Common myeloid progenitor, CD34-positive (primary cell): Measurements from ENCODE around the gene SLC39A1.
"Not testable (repeated sequence)": the region's sequence is repeated elsewhere in the genome, so short reads cannot be mapped to it uniquely, and the experiment has no call there.

Experiments used
- CTCF ChIA-PET: fragments of 350-600 bp; sonication (Branson Sonifier 250); formaldehyde crosslinking; loops from one replicate; lab custom pipeline; 2021; ENCODE audit warnings: antibody characterized with exemption; lab: Charles Lee
- POLR2A ChIA-PET: fragments of 350-600 bp; sonication (Branson Sonifier 250); formaldehyde crosslinking; loops from one replicate; lab custom pipeline; 2021; ENCODE audit warnings: antibody characterized with exemption; lab: Charles Lee
- DNase-seq, 3 donors: peaks; one replicate each; pipeline versions ENCODE4 v3.0.0 to v3.0.0-alpha.2; 2013
- H3K27ac ChIP-seq, 2 experiments: 1 replicate in 1 of 2; 2 replicates in 1 of 2; pipeline ENCODE4 v1.7.0; 2013; ENCODE audit warnings: inconsistent platforms in 2 of 2, low read length in 2 of 2, mild to moderate bottlenecking in 2 of 2, low read depth in 1 of 2, moderate library complexity in 1 of 2; ENCODE audit not compliant: severe bottlenecking in 2 of 2, insufficient read depth in 1 of 2, poor library complexity in 1 of 2
- H3K27me3 ChIP-seq, 5 experiments: replicated peaks in 2 of 5; 1 replicate in 3 of 5; 2 replicates in 2 of 5; pipeline versions ENCODE4 v1.6.1 to v1.7.0; 2013; ENCODE audit warnings: low read length in 4 of 5, mild to moderate bottlenecking in 2 of 5, moderate library complexity in 2 of 5, inconsistent platforms in 1 of 5; ENCODE audit not compliant: insufficient read depth in 5 of 5, control insufficient read depth in 4 of 5
- H3K36me3 ChIP-seq, 4 experiments: 1 replicate in 2 of 4; 2 replicates in 2 of 4; pipeline versions ENCODE4 v1.6.1 to v1.7.0; 2013; ENCODE audit warnings: low read length in 3 of 4, control low read depth in 1 of 4, mild to moderate bottlenecking in 1 of 4; ENCODE audit not compliant: control insufficient read depth in 4 of 4, insufficient read depth in 4 of 4
- H3K4me1 ChIP-seq, 4 experiments: 1 replicate in 3 of 4; 2 replicates in 1 of 4; pipeline versions ENCODE4 v1.6.1 to v1.7.1; 2013; ENCODE audit warnings: low read length in 3 of 4, mild to moderate bottlenecking in 3 of 4, control low read depth in 1 of 4, inconsistent platforms in 1 of 4, moderate library complexity in 1 of 4; ENCODE audit not compliant: control insufficient read depth in 4 of 4, insufficient read depth in 4 of 4; ENCODE audit errors: control extremely low read depth in 1 of 4
- H3K4me3 ChIP-seq, 7 experiments: 1 replicate in 4 of 7; 2 replicates in 3 of 7; pipeline versions ENCODE4 v1.5.1 to v1.7.0; 2013; ENCODE audit warnings: mild to moderate bottlenecking in 7 of 7, low read length in 6 of 7, moderate library complexity in 6 of 7, inconsistent platforms in 2 of 7, low read depth in 2 of 7, control low read depth in 1 of 7; ENCODE audit not compliant: insufficient read depth in 4 of 7, control insufficient read depth in 1 of 7; ENCODE audit errors: extremely low read depth in 1 of 7
- H3K9me3 ChIP-seq, 5 experiments: 1 replicate in 4 of 5; 2 replicates in 1 of 5; pipeline versions ENCODE4 v1.6.1 to v1.7.1; 2013; ENCODE audit warnings: low read length in 4 of 5, mild to moderate bottlenecking in 2 of 5, inconsistent platforms in 1 of 5, low read depth in 1 of 5, moderate library complexity in 1 of 5; ENCODE audit not compliant: control insufficient read depth in 4 of 5, insufficient read depth in 2 of 5; ENCODE audit errors: control extremely low read depth in 1 of 5
- WGBS: methylation state at CpG from one replicate; pipeline ENCODE4 v1.1.5; 2013; ENCODE audit not compliant: insufficient coverage; 5-methylcytosine and 5-hydroxymethylcytosine counted together

Gene SLC39A1

DNA sequence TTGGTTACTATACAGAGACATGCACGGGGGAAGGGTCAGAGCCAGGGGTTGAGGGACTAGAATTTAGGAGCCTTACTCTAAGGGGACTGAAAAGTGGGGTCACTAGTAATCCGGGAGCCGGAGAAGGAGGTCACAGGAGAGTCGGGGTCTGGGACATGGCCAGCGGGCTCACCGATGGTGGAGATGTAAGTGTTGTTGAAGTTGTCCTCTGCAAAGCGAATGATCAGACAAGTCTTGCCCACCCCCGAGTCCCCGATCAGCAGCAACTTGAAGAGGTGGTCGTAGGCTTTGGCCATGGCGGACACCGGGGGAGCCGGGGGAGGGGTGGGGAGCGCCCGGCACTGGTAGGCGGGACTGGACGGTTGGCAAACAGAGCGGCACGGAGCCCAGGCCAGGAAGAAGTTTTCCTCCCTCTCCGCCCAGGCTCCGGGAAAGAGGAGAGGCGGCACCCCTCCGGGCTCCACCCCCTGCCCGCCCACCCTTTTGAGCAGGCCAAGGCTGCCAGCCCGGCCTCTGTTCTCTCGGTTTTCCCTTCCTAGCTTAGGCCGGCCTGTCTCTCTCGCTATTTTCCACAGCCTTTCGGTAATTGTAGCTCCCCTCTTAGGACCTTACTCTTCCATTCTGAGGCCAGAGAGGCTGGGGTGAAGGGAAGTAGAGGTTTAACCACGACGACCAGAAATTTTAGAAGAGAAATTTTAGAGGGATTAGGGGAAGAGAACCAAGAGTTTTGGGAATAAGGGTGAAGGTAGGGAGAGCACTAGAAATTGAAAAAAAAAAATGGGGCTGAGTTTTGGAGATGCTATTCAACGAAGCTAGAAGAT, 22.8 kb upstream of the SLC39A1 start, which contains the start of gene RAB13:
Gene RAB13, minus strand, starts transcription at position 399 of the 821 bp plus-strand sequence. Its CDS starts 103 bp downstream, at position 296.
- Histone ChIP-seq H3K27ac (peak within 1 kb of the TSS; percentile 54 to 80), H3K4me3 (peak within 1 kb of the TSS; percentile 23 to 87 (median 66)), H3K36me3 (peaks cover 0 to 8% (median 5%) of the 10 kb centered on the region in 4 experiments), H3K4me1 (peaks cover 14 to 34% (median 23%) of the 10 kb centered on the region in 4 experiments), H3K9me3 (no peaks in the 10 kb centered on the region), H3K27me3 (no peaks in the 10 kb centered on the region)
- 1% methylated on average over 14 of the region's 32 CpGs for WGBS
- POLR2A ChIA-PET: interaction anchor here (0.8 to 2.8 kb wide), 6 partner anchors 9 to 196 kb away, joined by 3 to 17 read pairs (median 5); partner anchors contain the start of genes DENND4B, GATAD2B, JTB and SLC39A1
- DNase-seq: peak in 2 of 3 donors; percentile 53 to 55
- CTCF ChIA-PET: interaction anchor here (0.9 to 6.3 kb wide), 24 partner anchors 11 to 358 kb away, joined by 3 to 65 read pairs (median 4); partner anchors contain the start of genes CREB3L4, DENND4B, JTB and SLC39A1

GRCh38 chr1:153985341-153985912, 22.1 kb upstream of the SLC39A1 start:
- H3K27ac ChIP-seq: peak overlapping the region; percentile 54 to 80
- peak overlapping the region; percentile 23 to 87 (median 66) for H3K4me3 ChIP-seq
- peaks cover 14 to 32% (median 23%) of the 10 kb centered on the region in 4 experiments for H3K4me1 ChIP-seq
- DNase-seq: peak; percentile 78 to 88 (median 87)
- 31% methylated on average over 6 of the region's 7 CpGs for WGBS
- POLR2A ChIA-PET: interaction anchor here (0.7 to 2.8 kb wide), 4 partner anchors 8 to 63 kb away, joined by 5 to 17 read pairs (median 6); partner anchors contain the start of genes CREB3L4, DENND4B, GATAD2B and JTB
- H3K9me3 ChIP-seq: no peaks in the 10 kb centered on the region
- CTCF ChIA-PET: interaction anchor here (0.9 to 6.3 kb wide), 16 partner anchors 11 to 358 kb away, joined by 3 to 65 read pairs (median 8); partner anchors contain the start of genes CREB3L4, DENND4B, JTB and SLC39A1
- H3K36me3 ChIP-seq: peaks cover 0 to 9% (median 5%) of the 10 kb centered on the region in 4 experiments
- H3K27me3 ChIP-seq: no peaks in the 10 kb centered on the region

DNA sequence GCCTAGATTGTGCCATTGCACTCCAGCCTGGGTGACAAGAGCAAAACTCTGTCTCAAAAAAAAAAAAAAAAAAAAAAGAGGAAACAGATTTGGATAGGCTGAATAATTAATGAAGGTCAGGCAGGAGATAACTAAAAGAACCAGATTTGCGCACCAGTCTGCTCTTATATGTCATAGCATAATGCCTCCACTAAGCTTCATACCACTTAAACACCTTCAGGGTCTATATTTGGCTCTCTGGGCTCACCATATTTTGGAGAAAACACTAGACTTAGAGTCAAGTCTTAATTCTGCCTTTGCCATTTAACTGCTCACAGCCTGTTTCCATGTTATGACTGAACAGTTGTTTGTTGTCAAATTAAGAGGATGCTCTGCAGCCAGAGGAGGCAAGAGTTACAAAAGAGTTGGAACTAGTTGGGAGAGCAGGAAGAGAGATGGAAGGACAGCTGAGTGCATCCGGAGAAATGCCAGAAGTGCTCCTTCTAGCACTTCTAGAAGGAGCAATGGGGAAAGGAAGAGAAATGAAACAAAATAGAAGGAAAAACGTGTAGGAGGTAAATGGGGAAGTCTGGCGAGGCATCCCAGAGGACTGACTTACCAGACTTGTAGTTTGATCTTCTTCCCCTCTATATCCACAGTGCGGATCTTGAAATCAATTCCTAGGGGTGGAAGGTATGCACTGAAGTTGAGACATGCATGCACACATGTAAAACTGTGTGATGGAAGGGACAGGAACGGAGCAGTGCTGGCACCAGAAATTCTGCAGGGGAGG, 21.0 kb upstream of the SLC39A1 start:
- Histone ChIP-seq H3K36me3 (peaks cover 0 to 9% (median 5%) of the 10 kb centered on the region in 4 experiments), H3K4me1 (peaks cover 14 to 27% (median 23%) of the 10 kb centered on the region in 4 experiments), H3K9me3 (no peaks in the 10 kb centered on the region), H3K27me3 (no peaks in the 10 kb centered on the region), H3K4me3 (no peak overlapping the region), H3K27ac (no peak overlapping the region)
- WGBS: 85% methylated on average over 4 of the region's 6 CpGs
- CTCF ChIA-PET: interaction anchor here (1.0 to 6.3 kb wide), 9 partner anchors 10 to 187 kb away, joined by 3 to 65 read pairs (median 8); partner anchors contain the start of genes CREB3L4, DENND4B and JTB
- DNase-seq: peak in 2 of 3 donors; percentile 43 to 57
- POLR2A ChIA-PET: interaction anchor here (0.8 to 1.8 kb wide), 2 partner anchors 18 to 61 kb away, joined by 3 to 7 read pairs; partner anchors contain the start of gene GATAD2B

- peaks cover 18 to 41% (median 30%) of the 10 kb centered on the region in 4 experiments for H3K4me1 ChIP-seq
- 100% methylated on average over 2 of the region's 2 CpGs for WGBS
- H3K27ac ChIP-seq, H3K27me3 ChIP-seq, H3K9me3 ChIP-seq, DNase-seq, H3K4me3 ChIP-seq, POLR2A ChIA-PET, CTCF ChIA-PET: not testable (repeated sequence)
- H3K36me3 ChIP-seq: peaks cover 0 to 12% (median 5%) of the 10 kb centered on the region in 4 experiments
Observed at GRCh38 chr1:153981735-153982134, 18.4 kb upstream of the SLC39A1 start.

DNA sequence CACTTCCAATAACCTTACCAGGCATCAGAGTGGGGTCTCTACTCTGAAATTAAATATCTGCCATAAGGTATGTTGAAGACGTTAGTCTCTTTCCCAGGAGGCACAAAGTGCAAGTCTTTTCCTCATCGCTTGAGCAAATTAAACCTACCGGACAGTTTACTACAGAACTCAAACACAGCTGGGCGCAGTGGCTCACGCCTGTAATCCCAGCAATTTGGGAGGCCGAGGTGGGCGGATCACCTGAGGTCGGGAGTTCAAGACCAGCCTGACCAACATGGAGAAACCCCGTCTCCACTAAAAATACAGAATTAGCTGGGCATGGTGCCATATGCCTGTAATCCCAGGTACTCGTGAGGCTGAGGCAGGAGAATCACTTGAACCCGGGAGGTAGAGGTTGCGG, 15.8 kb upstream of the SLC39A1 start:
- peaks cover 4 to 33% (median 21%) of the 10 kb centered on the region in 4 experiments for H3K4me1 ChIP-seq
- not testable (repeated sequence) for DNase-seq, H3K27me3 ChIP-seq, H3K9me3 ChIP-seq, H3K27ac ChIP-seq
- ChIA-PET POLR2A (interaction anchor here (0.6 to 2.7 kb wide), 2 partner anchors 11 to 237 kb away, joined by 3 to 10 read pairs; partner anchors contain the start of gene RPS27), CTCF (interaction anchor here (0.8 to 9.1 kb wide), 5 partner anchors 7 to 182 kb away, joined by 3 to 65 read pairs (median 8); partner anchors contain the start of genes CREB3L4, DENND4B and RAB13)
- peak overlapping the region in 1 of 7 experiments; percentile 98 for H3K4me3 ChIP-seq
- H3K36me3 ChIP-seq: peaks cover 6 to 19% (median 17%) of the 10 kb centered on the region in 4 experiments
- WGBS: over 99% methylated on average over 12 of the region's 12 CpGs
